H1 (cell line): ENCODE results near the gene SYNJ2. TPM values are rescaled to one million over a fixed set of nuclear protein-coding genes. Genes with fewer than 3 reads are reported as not detected.

Source experiments
- CTCF ChIA-PET: fragments of 300-600 bp; sonication (Branson Sonifier 250); formaldehyde crosslinking; loops from one replicate; lab custom pipeline; 2021; ENCODE audit not compliant: partially characterized antibody; lab: Charles Lee
- POLR2A ChIA-PET: fragments of 300-600 bp; sonication (Branson Sonifier 250); formaldehyde crosslinking; loops from one replicate; lab custom pipeline; 2021; ENCODE audit warnings: inconsistent platforms; ENCODE audit not compliant: partially characterized antibody; lab: Charles Lee
- DNase-seq, 2 experiments: peaks; one replicate each; pipeline versions ENCODE4 v3.0.0 to v3.0.0-alpha.2; 2010 to 2022; ENCODE audit warnings: low spot score in 2 of 2, low read depth in 1 of 2, mixed read lengths in 1 of 2
- FAIRE-seq: peaks from 2 replicates; lab custom pipeline; 2011; peaks lifted over from hg19 to GRCh38; lab: Jason Lieb, UNC
- H2AFZ ChIP-seq: 2 replicates; pipeline ENCODE4 v1.8.1; 2012; ENCODE audit warnings: low read length, inconsistent platforms
- H2AK5ac ChIP-seq: 2 replicates; pipeline ENCODE4 v1.6.1; 2013; ENCODE audit warnings: low read depth, low read length
- H2BK120ac ChIP-seq: replicated peaks from 2 replicates; pipeline ENCODE3; 2013; ENCODE audit warnings: low read depth, low read length, inconsistent platforms
- H2BK12ac ChIP-seq: 2 replicates; pipeline ENCODE4 v1.6.1; 2013; ENCODE audit warnings: low read depth, low read length
- H2BK15ac ChIP-seq: 2 replicates; pipeline ENCODE4 v1.6.1; 2013; ENCODE audit warnings: low read length
- H2BK20ac ChIP-seq: 2 replicates; pipeline ENCODE4 v1.6.1; 2013; ENCODE audit warnings: low read length
- H2BK5ac ChIP-seq: 2 replicates; pipeline ENCODE4 v1.6.1; 2013; ENCODE audit warnings: low read depth, low read length
- H3K14ac ChIP-seq: 2 replicates; pipeline ENCODE4 v1.6.1; 2013; ENCODE audit warnings: inconsistent platforms; ENCODE audit not compliant: insufficient read length
- H3K18ac ChIP-seq: 2 replicates; pipeline ENCODE4 v1.6.1; 2013; ENCODE audit warnings: low read length; ENCODE audit errors: extremely low read depth
- H3K23ac ChIP-seq: 2 replicates; pipeline ENCODE4 v1.6.1; 2013; ENCODE audit warnings: inconsistent platforms; ENCODE audit not compliant: insufficient read length
- H3K23me2 ChIP-seq: 2 replicates; pipeline ENCODE4 v1.6.1; 2013; ENCODE audit warnings: low read depth, low read length
- H3K27ac ChIP-seq: 2 replicates; pipeline ENCODE4 v1.6.1; 2011; ENCODE audit warnings: low read depth, low read length, inconsistent platforms
- H3K27me3 ChIP-seq, 4 experiments: replicated peaks in 1 of 4; 1 replicate in 1 of 4; 2 replicates in 3 of 4; pipeline versions ENCODE4 v1.6.1 to v1.8.1; 2011 to 2013; ENCODE audit warnings: low read length in 3 of 4, mild to moderate bottlenecking in 3 of 4, inconsistent platforms in 2 of 4, mixed read lengths in 2 of 4, moderate library complexity in 1 of 4; ENCODE audit not compliant: control insufficient read depth in 3 of 4, insufficient read depth in 3 of 4; ENCODE audit errors: extremely low read depth in 1 of 4
- H3K36me3 ChIP-seq, 4 experiments: 2 replicates each; pipeline versions ENCODE4 v1.6.1 to v1.8.1; 2011 to 2013; ENCODE audit warnings: mild to moderate bottlenecking in 4 of 4, low read length in 3 of 4, moderate library complexity in 2 of 4, control low read depth in 1 of 4, inconsistent platforms in 1 of 4; ENCODE audit not compliant: insufficient read depth in 4 of 4, control insufficient read depth in 2 of 4
- H3K4ac ChIP-seq: replicated peaks from 2 replicates; pipeline ENCODE3; 2013; ENCODE audit warnings: low read length, low read depth, mixed read lengths, inconsistent platforms; ENCODE audit not compliant: insufficient read length
- H3K4me1 ChIP-seq, 4 experiments: replicated peaks in 1 of 4; 1 replicate in 1 of 4; 2 replicates in 3 of 4; pipeline versions ENCODE4 v1.6.1 to v1.8.1; 2011 to 2013; ENCODE audit warnings: low read length in 3 of 4, inconsistent platforms in 2 of 4, mixed read lengths in 1 of 4; ENCODE audit not compliant: insufficient read depth in 4 of 4, control insufficient read depth in 3 of 4
- H3K4me2 ChIP-seq, 2 experiments: 2 replicates each; pipeline versions ENCODE4 v1.6.1 to v1.8.1; 2011 to 2013; ENCODE audit warnings: low read depth in 2 of 2, low read length in 2 of 2, control low read depth in 1 of 2, inconsistent platforms in 1 of 2, mild to moderate bottlenecking in 1 of 2; ENCODE audit not compliant: insufficient read depth in 1 of 2
- H3K4me3 ChIP-seq, 4 experiments: fragments of 200-600, 300-600 bp in 1 of 4; sonication (generic), shearing (Covaris generic), sonication (Bioruptor Twin) in 1 of 4; 2 replicates each; pipeline versions ENCODE4 v1.5.1 to v1.8.1; 2011 to 2016; ENCODE audit warnings: low read length in 4 of 4, low read depth in 3 of 4, control low read depth in 2 of 4, inconsistent platforms in 2 of 4, mild to moderate bottlenecking in 2 of 4, mixed read lengths in 1 of 4, moderate library complexity in 1 of 4; ENCODE audit not compliant: insufficient read depth in 2 of 4; ENCODE audit errors: extremely low read depth in 1 of 4
- H3K56ac ChIP-seq: replicated peaks from 2 replicates; pipeline ENCODE3; 2013; ENCODE audit warnings: low read depth, mild to moderate bottlenecking, mixed read lengths, low read length, inconsistent platforms; ENCODE audit not compliant: insufficient read length
- H3K79me1 ChIP-seq: 2 replicates; pipeline ENCODE4 v1.6.1; 2013; ENCODE audit warnings: low read depth, low read length, control low read depth
- H3K79me2 ChIP-seq, 2 experiments: 2 replicates each; pipeline versions ENCODE4 v1.6.1 to v1.8.1; 2012 to 2013; ENCODE audit warnings: low read length in 2 of 2, mild to moderate bottlenecking in 2 of 2, inconsistent platforms in 1 of 2; ENCODE audit not compliant: insufficient read depth in 2 of 2, control insufficient read depth in 1 of 2
- H3K9ac ChIP-seq, 4 experiments: replicated peaks in 1 of 4; 1 replicate in 1 of 4; 2 replicates in 3 of 4; pipeline versions ENCODE4 v1.6.1 to v1.8.1; 2011 to 2013; ENCODE audit warnings: low read depth in 3 of 4, low read length in 3 of 4, control low read depth in 2 of 4, mild to moderate bottlenecking in 2 of 4, moderate library complexity in 2 of 4, inconsistent platforms in 1 of 4; ENCODE audit errors: extremely low read depth in 1 of 4
- H3K9me3 ChIP-seq, 2 experiments: 2 replicates each; pipeline versions ENCODE4 v1.6.1 to v1.8.1; 2012 to 2013; ENCODE audit warnings: mild to moderate bottlenecking in 2 of 2, moderate library complexity in 2 of 2, control low read depth in 1 of 2, inconsistent platforms in 1 of 2, low read depth in 1 of 2, low read length in 1 of 2, mixed read lengths in 1 of 2; ENCODE audit not compliant: insufficient read depth in 2 of 2
- H4K20me1 ChIP-seq, 2 experiments: replicated peaks in 1 of 2; 2 replicates each; pipeline versions ENCODE3 to v1.8.1; 2011 to 2013; ENCODE audit warnings: inconsistent platforms in 2 of 2, low read length in 2 of 2, mild to moderate bottlenecking in 1 of 2; ENCODE audit not compliant: insufficient read depth in 2 of 2, control insufficient read depth in 1 of 2
- H4K5ac ChIP-seq: 2 replicates; pipeline ENCODE4 v1.6.1; 2013; ENCODE audit warnings: low read length, low read depth, mixed read lengths, inconsistent platforms; ENCODE audit not compliant: insufficient read length
- H4K8ac ChIP-seq: 2 replicates; pipeline ENCODE4 v1.8.0; 2013; ENCODE audit warnings: mild to moderate bottlenecking, moderate library complexity, low read length, inconsistent platforms; ENCODE audit not compliant: insufficient read depth; ENCODE audit errors: extremely low read depth
- H4K91ac ChIP-seq: replicated peaks from 2 replicates; pipeline ENCODE3; 2013; ENCODE audit warnings: low read length, mixed read lengths, inconsistent platforms; ENCODE audit not compliant: insufficient read length
- SIRT6 ChIP-seq: IDR thresholded peaks from one replicate; pipeline ENCODE4 v1.7.1; 2012; ENCODE audit warnings: low read length, inconsistent platforms
- WGBS, 2 experiments: shearing (Covaris generic) in 1 of 2; methylation state at CpG; one replicate each; pipeline versions ENCODE4 v1.1.6 to v1.1.7; 2013 to 2015; ENCODE audit warnings: low lambda C conversion rate in 2 of 2, mixed read lengths in 2 of 2, inconsistent platforms in 1 of 2, low coverage in 1 of 2, missing lambda C conversion rate in 1 of 2; ENCODE audit not compliant: insufficient replicate concordance in 2 of 2, insufficient coverage in 1 of 2, insufficient read length in 1 of 2; ENCODE audit errors: extremely low coverage in 1 of 2, missing lambda C conversion rate in 1 of 2; 5-methylcytosine and 5-hydroxymethylcytosine counted together
- polyA plus RNA-seq, 7 experiments: library from polyadenylated mRNA; depleted of rRNA in 3 of 7; stranded (reverse) in 5 of 7; unstranded in 2 of 7; fragments of >200 nt in 5 of 7; fragments of 200-250 nt in 2 of 7; gene quantifications; 1 replicate in 5 of 7; 2 replicates in 1 of 7; 4 replicates in 1 of 7; pipeline versions ENCODE4 v1.2.1 to v1.2.3, GENCODE V29; 2011 to 2013; ENCODE audit warnings: missing spikeins in 2 of 7, mixed read lengths in 2 of 7
- total RNA-seq: library from RNA; stranded (reverse); fragmentation: NEBNext Ultra II Directional; extraction: Animal tissue kit (Norgen Biotek cat#: 25700); gene quantifications from 2 replicates; pipeline ENCODE4 v1.2.1, GENCODE V29; 2021

The SYNJ2 gene
- total and polyA plus RNA-seq, 2 of the 8 experiments (the other 6 are each of a cell fraction or from before 2014, with no cell fraction given) = 3.7 to 13.9 TPM

- Histone ChIP-seq H2BK15ac (no peak overlapping the region), H3K79me2 (no peaks in the 10 kb centered on the region), H4K8ac (no peak overlapping the region), H3K9ac (no peak overlapping the region), H2BK5ac (no peak overlapping the region), H3K79me1 (no peaks in the 10 kb centered on the region; the same call in 1 of the 2 replicates), H3K23ac (no peak overlapping the region), H2BK120ac (no peak overlapping the region), H3K56ac (no peak overlapping the region), H2BK20ac (no peak overlapping the region), H3K18ac (no peak overlapping the region), H3K23me2 (peaks cover 3% of the 10 kb centered on the region; the same call in 1 of the 2 replicates), H3K27ac (no peak overlapping the region), H2BK12ac (no peak overlapping the region), H3K4me3 (no peak overlapping the region), H2AK5ac (no peak overlapping the region), H3K4me1 (peaks cover 0 to 10% (median 6%) of the 10 kb centered on the region in 4 experiments; a peak in 5 of 7 replicates), H2AFZ (no peak overlapping the region), H3K36me3 (no peaks in the 10 kb centered on the region), H3K4me2 (no peak overlapping the region), H3K14ac (no peak overlapping the region), H3K4ac (no peak overlapping the region), H4K5ac (no peak overlapping the region), H4K91ac (no peak overlapping the region), H3K9me3 (no peaks in the 10 kb centered on the region), H4K20me1 (peaks cover 2 to 3% of the 10 kb centered on the region in 2 experiments), H3K27me3 (no peaks in the 10 kb centered on the region)
- 78% methylated on average over 12 of the region's 12 CpGs; no CpG with 5 or more reads in 1 of the 2 experiments for WGBS, 2 experiments
- CTCF ChIA-PET = interaction anchor here (0.7 to 2.2 kb wide), 6 partner anchors 11 to 31 kb away, joined by 3 to 7 read pairs (median 3); no protein-coding TSS in a partner anchor
- DNase-seq = no peak
- no peak for TF ChIP-seq SIRT6
- POLR2A ChIA-PET = interaction anchor here (1.1 kb wide), 1 partner anchor 50 kb away, joined by 3 read pairs; no protein-coding TSS in a partner anchor
- FAIRE-seq = no peak
These were observed 59.2 kb downstream of the SYNJ2 start for GRCh38 chr6:158040804-158041347.
